Ovary (tissue), 3 donors: Measurements from ENCODE around the gene SOCS6.

Experiments
- EP300 ChIP-seq: sonication (generic); formaldehyde crosslinking; IDR thresholded peaks from one replicate; pipeline ENCODE4 v1.6.1; 2017; ENCODE audit warnings: antibody characterized with exemption
- TF ChIP-seq, protein P1 (sequence below), 3 donors: fragments of 450-650 bp in 2 of 3; fragments of 200-600 bp in 1 of 3; IDR thresholded peaks; one replicate each; pipeline versions ENCODE4 v1.5.1 to v1.8.0; 2016 to 2022; ENCODE audit warnings: antibody characterized with exemption in 3 of 3, mild to moderate bottlenecking in 1 of 3
- donor health status: DM: no; HTN: no; CAD: no.

GRCh38 chr18:70365361-70365760 lies 76.5 kb downstream of the SOCS6 start:
- TF ChIP-seq, protein P1, sequence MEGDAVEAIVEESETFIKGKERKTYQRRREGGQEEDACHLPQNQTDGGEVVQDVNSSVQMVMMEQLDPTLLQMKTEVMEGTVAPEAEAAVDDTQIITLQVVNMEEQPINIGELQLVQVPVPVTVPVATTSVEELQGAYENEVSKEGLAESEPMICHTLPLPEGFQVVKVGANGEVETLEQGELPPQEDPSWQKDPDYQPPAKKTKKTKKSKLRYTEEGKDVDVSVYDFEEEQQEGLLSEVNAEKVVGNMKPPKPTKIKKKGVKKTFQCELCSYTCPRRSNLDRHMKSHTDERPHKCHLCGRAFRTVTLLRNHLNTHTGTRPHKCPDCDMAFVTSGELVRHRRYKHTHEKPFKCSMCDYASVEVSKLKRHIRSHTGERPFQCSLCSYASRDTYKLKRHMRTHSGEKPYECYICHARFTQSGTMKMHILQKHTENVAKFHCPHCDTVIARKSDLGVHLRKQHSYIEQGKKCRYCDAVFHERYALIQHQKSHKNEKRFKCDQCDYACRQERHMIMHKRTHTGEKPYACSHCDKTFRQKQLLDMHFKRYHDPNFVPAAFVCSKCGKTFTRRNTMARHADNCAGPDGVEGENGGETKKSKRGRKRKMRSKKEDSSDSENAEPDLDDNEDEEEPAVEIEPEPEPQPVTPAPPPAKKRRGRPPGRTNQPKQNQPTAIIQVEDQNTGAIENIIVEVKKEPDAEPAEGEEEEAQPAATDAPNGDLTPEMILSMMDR (IDR thresholded peaks at IDR 0.05): no peak
- TF ChIP-seq EP300: no peak
